BJ (cell line): ENCODE data around the gene CNP. TPM values are rescaled to one million over a fixed set of nuclear protein-coding genes. Genes with fewer than 3 reads are reported as not detected.
A peak's percentile ranks its signal among the peaks of the same experiment; 100 is the strongest.
"Not testable (repeated sequence)": the region's sequence is repeated elsewhere in the genome, so short reads cannot be mapped to it uniquely, and the experiment has no call there.

Source experiments
- CTCF ChIA-PET: fragments of 350-600 bp; formaldehyde crosslinking; extraction: SDS; loops from one replicate; lab custom pipeline; 2021; ENCODE audit warnings: antibody characterized with exemption, inconsistent platforms; lab: Yijun Ruan, JAX
- POLR2A ChIA-PET: fragments of 300-600 bp; sonication (Branson Sonifier 250); formaldehyde crosslinking; extraction: SDS; loops from one replicate; lab custom pipeline; 2021; ENCODE audit warnings: antibody characterized with exemption; lab: Charles Lee
- DNase-seq: peaks from one replicate; pipeline ENCODE4 v3.0.0-alpha.2; 2011; ENCODE audit warnings: low read depth
- H3K27me3 ChIP-seq: 2 replicates; pipeline ENCODE4 v1.6.0; 2011; ENCODE audit warnings: low read length; ENCODE audit not compliant: control insufficient read depth, insufficient read depth
- H3K36me3 ChIP-seq: 2 replicates; pipeline ENCODE4 v1.5.1; 2011; ENCODE audit warnings: low read length; ENCODE audit not compliant: control insufficient read depth, insufficient read depth
- H3K4me3 ChIP-seq: 2 replicates; pipeline ENCODE4 v1.5.1; 2011; ENCODE audit warnings: low read depth, mild to moderate bottlenecking, control low read depth, low read length
- CTCF ChIP-seq: IDR thresholded peaks from 2 replicates; pipeline ENCODE4 v1.5.1; 2011; ENCODE audit warnings: low read depth, mild to moderate bottlenecking, control low read depth, inconsistent platforms, low read length, moderate library complexity; ENCODE audit not compliant: insufficient read depth
- polyA plus RNA-seq: library from polyadenylated mRNA; depleted of rRNA; stranded (reverse); fragments of >200 nt; gene quantifications from 2 replicates; pipeline ENCODE4 v1.2.3, GENCODE V29; 2011

CNP gene
- polyA plus RNA-seq, 1 experiment = 66.2 TPM

GRCh38 chr17:42017866-42018200 is 51.2 kb downstream of the CNP start:
- ChIA-PET CTCF (interaction anchor here (0.6 to 5.5 kb wide), 10 partner anchors 8 to 510 kb away, joined by 3 to 59 read pairs (median 4); partner anchors contain the start of gene CNP), POLR2A (interaction anchor here (0.5 to 0.9 kb wide), 4 partner anchors 15 to 51 kb away, joined by 4 to 10 read pairs (median 4); partner anchors contain the start of gene CNP)
- DNase-seq = no peak

GRCh38 chr17:42018339-42018738 is 51.7 kb downstream of the CNP start:
- ChIA-PET POLR2A (interaction anchor here (0.6 kb wide), 1 partner anchor 15 kb away, joined by 4 read pairs; no protein-coding TSS in a partner anchor), CTCF (interaction anchor here (0.6 to 9.3 kb wide), 12 partner anchors 8 to 509 kb away, joined by 3 to 61 read pairs (median 5); partner anchors contain the start of genes CNP and KAT2A)
- peaks cover 8% of the 10 kb centered on the region for H3K36me3 ChIP-seq
- H3K4me3 ChIP-seq = peak overlapping the region; percentile 89; the same call in 1 of the 2 replicates
- no peak for DNase-seq
- no peak for TF ChIP-seq CTCF
- H3K27me3 ChIP-seq = no peaks in the 10 kb centered on the region

More at GRCh38 chr17:42017866-42018200, 51.2 kb downstream of the CNP start:
- Histone ChIP-seq H3K27me3 (no peaks in the 10 kb centered on the region), H3K4me3 (peak overlapping the region; percentile 89), H3K36me3 (peaks cover 5% of the 10 kb centered on the region)
- no peak for TF ChIP-seq CTCF

GRCh38 chr17:42018988-42019387 is 52.4 kb downstream of the CNP start:
- CTCF ChIA-PET = interaction anchor here (1.3 to 9.3 kb wide), 8 partner anchors 21 to 169 kb away, joined by 3 to 61 read pairs (median 5); partner anchors contain the start of genes CNP and KAT2A
- no peak overlapping the region for H3K4me3 ChIP-seq
- POLR2A ChIA-PET = no interaction called here
- no peak for TF ChIP-seq CTCF
- H3K27me3 ChIP-seq = no peaks in the 10 kb centered on the region
- DNase-seq = no peak
- peaks cover 11% of the 10 kb centered on the region for H3K36me3 ChIP-seq

- ChIA-PET CTCF (interaction anchor here (0.6 to 9.3 kb wide), 20 partner anchors 8 to 168 kb away, joined by 3 to 61 read pairs (median 4); partner anchors contain the start of genes CNP and KAT2A), POLR2A (no interaction called here)
- TF ChIP-seq CTCF = peak; percentile 92
Measured at GRCh38 chr17:42019509-42020404, 53.2 kb downstream of the CNP start, which contains the start of gene NKIRAS2. Gene NKIRAS2, plus strand, starts transcription at chr17:42020090. Its CDS starts 1,488 bp downstream, at chr17:42021578.

GRCh38 chr17:42020845-42021244 is 54.2 kb downstream of the CNP start:
- H3K27me3 ChIP-seq, POLR2A ChIA-PET, DNase-seq: not testable (repeated sequence)
- Histone ChIP-seq H3K36me3 (peaks cover 14% of the 10 kb centered on the region), H3K4me3 (peak overlapping the region; percentile 76)
- CTCF ChIA-PET = interaction anchor here (0.9 to 9.3 kb wide), 8 partner anchors 12 to 98 kb away, joined by 3 to 61 read pairs (median 5); partner anchors contain the start of genes CNP and KAT2A

More at GRCh38 chr17:42019509-42020404, 53.2 kb downstream of the CNP start, which contains the start of gene NKIRAS2:
- Histone ChIP-seq H3K36me3 (peaks cover 14% of the 10 kb centered on the region), H3K4me3 (peak within 1 kb of the TSS; percentile 76), H3K27me3 (no peaks in the 10 kb centered on the region)
- DNase-seq = peak; percentile 34
